K562 (cell line): ENCODE data around the gene TMEM191B. TPM values are rescaled to one million over a fixed set of nuclear protein-coding genes. Genes with fewer than 3 reads are reported as not detected.
"Not testable (repeated sequence)": the region's sequence is repeated elsewhere in the genome, so short reads cannot be mapped to it uniquely, and the experiment has no call there.

ENCODE experiments used
- ATAC-seq: fragments of 200-7000 bp; cut with Tn5 transposase; 3 replicates; pipeline ENCODE4 v1.9.1; 2020; ENCODE audit warnings: moderate library complexity
- Bru-seq: library from RNA; stranded (reverse); fragments of 400-500 nt; gene quantifications from one replicate; lab custom pipeline; 2021; lab: Mats Ljungman, UMichigan
- BruChase-seq, 2 experiments: library from RNA; stranded (reverse); fragments of 400-500 nt; gene quantifications; one replicate each; lab custom pipeline; 2021; lab: Mats Ljungman, UMichigan
- BruUV-seq: library from RNA; stranded (reverse); fragments of 400-500 nt; replicated peaks from 2 replicates; lab custom pipeline; 2021; lab: Mats Ljungman, UMichigan
- CTCF ChIA-PET: fragments of 300-600 bp; formaldehyde crosslinking; extraction: SDS; loops from one replicate; lab custom pipeline; 2021; ENCODE audit warnings: low intra/inter-chr PET ratio; lab: Yijun Ruan, JAX
- POLR2A ChIA-PET: fragments of 300-600, 350-650 bp; sonication (Branson Sonifier 250); formaldehyde crosslinking; extraction: SDS; loops from one replicate; lab custom pipeline; 2021; ENCODE audit warnings: antibody characterized with exemption, inconsistent platforms; lab: Yijun Ruan, JAX
- DNase-seq, 4 experiments: peaks; one replicate each; pipeline versions ENCODE4 v3.0.0 to v3.0.0-alpha.2; 2011 to 2018; ENCODE audit warnings: low spot score in 3 of 4, mixed read lengths in 3 of 4; ENCODE audit errors: extremely low read depth in 1 of 4
- FAIRE-seq: peaks from 2 replicates; lab custom pipeline; 2011; peaks lifted over from hg19 to GRCh38; lab: Jason Lieb, UNC
- H2AFZ ChIP-seq: 2 replicates; pipeline ENCODE4 v1.6.0; 2011; ENCODE audit warnings: low read depth, low read length, control low read depth, inconsistent platforms
- H3K27ac ChIP-seq: fragments of 200-600 bp; 3 replicates; pipeline ENCODE4 v1.8.0; 2011; ENCODE audit warnings: low read depth, mild to moderate bottlenecking, control low read depth, inconsistent platforms, low read length, moderate library complexity, mixed read lengths; ENCODE audit errors: extremely low read depth
- H3K27me3 ChIP-seq, 2 experiments: fragments of 300-600 bp in 1 of 2; 2 replicates in 1 of 2; 3 replicates in 1 of 2; pipeline versions ENCODE4 v1.6.0 to v1.8.0; 2011; ENCODE audit warnings: inconsistent platforms in 2 of 2, low read length in 2 of 2, mild to moderate bottlenecking in 1 of 2, mixed read lengths in 1 of 2, moderate library complexity in 1 of 2; ENCODE audit not compliant: control insufficient read depth in 2 of 2, insufficient read depth in 2 of 2
- H3K36me3 ChIP-seq: fragments of 300-600 bp; 3 replicates; pipeline ENCODE4 v1.8.0; 2011; ENCODE audit warnings: mild to moderate bottlenecking, low read length, inconsistent platforms; ENCODE audit not compliant: control insufficient read depth, insufficient read depth
- H3K4me1 ChIP-seq, 2 experiments: fragments of 200-600 bp in 1 of 2; replicated peaks in 1 of 2; 2 replicates in 1 of 2; 3 replicates in 1 of 2; pipeline versions ENCODE4 v1.5.1 to v1.8.0; 2011; ENCODE audit warnings: inconsistent platforms in 2 of 2, low read length in 2 of 2, mild to moderate bottlenecking in 1 of 2, mixed read lengths in 1 of 2, moderate library complexity in 1 of 2; ENCODE audit not compliant: control insufficient read depth in 2 of 2, insufficient read depth in 2 of 2
- H3K4me2 ChIP-seq: 2 replicates; pipeline ENCODE4 v1.6.1; 2011; ENCODE audit warnings: low read length, control low read depth, inconsistent platforms, mixed read lengths; ENCODE audit not compliant: insufficient read depth
- H3K4me3 ChIP-seq: fragments of 200-600 bp; sonication (generic), shearing (Covaris generic); 2 replicates; pipeline ENCODE4 v1.5.1; 2016; ENCODE audit warnings: control low read depth, inconsistent platforms
- H3K79me2 ChIP-seq: fragments of 200-600 bp; 3 replicates; pipeline ENCODE4 v1.8.0; 2011; ENCODE audit warnings: low read length, inconsistent platforms; ENCODE audit not compliant: control insufficient read depth, insufficient read depth
- H3K9ac ChIP-seq, 2 experiments: 2 replicates each; pipeline versions ENCODE4 v1.6.0 to v1.6.1; 2011; ENCODE audit warnings: low read depth in 2 of 2, low read length in 2 of 2, control low read depth in 1 of 2, inconsistent platforms in 1 of 2, mild to moderate bottlenecking in 1 of 2, mixed read lengths in 1 of 2; ENCODE audit not compliant: insufficient read depth in 1 of 2
- H3K9me1 ChIP-seq: one replicate; pipeline ENCODE4 v1.6.0; 2011; ENCODE audit warnings: inconsistent platforms, mild to moderate bottlenecking, low read length, moderate library complexity; ENCODE audit not compliant: control insufficient read depth, insufficient read depth
- H3K9me3 ChIP-seq: replicated peaks from 2 replicates; pipeline ENCODE4 v1.5.1; 2011; ENCODE audit warnings: low read depth, low read length, inconsistent platforms; ENCODE audit not compliant: control insufficient read depth, insufficient read depth
- H4K20me1 ChIP-seq: replicated peaks from 2 replicates; pipeline ENCODE4 v1.6.1; 2011; ENCODE audit warnings: low read length, inconsistent platforms, mixed read lengths; ENCODE audit not compliant: control insufficient read depth, insufficient read depth
- CC2D1A ChIP-seq: fragments of 450-650 bp; IDR thresholded peaks from 2 replicates; pipeline ENCODE4 v1.6.1; 2017; ENCODE audit warnings: mild to moderate bottlenecking
- CTBP1 ChIP-seq: fragments of 450-650 bp; IDR thresholded peaks from 2 replicates; pipeline ENCODE4 v1.6.1; 2016; ENCODE audit warnings: borderline replicate concordance
- L3MBTL2 ChIP-seq: fragments of 450-650 bp; IDR thresholded peaks from 2 replicates; pipeline ENCODE4 v1.6.1; 2016; ENCODE audit warnings: mild to moderate bottlenecking, moderate library complexity
- NRF1 ChIP-seq, 2 experiments: fragments of 450-650 bp; IDR thresholded peaks in 1 of 2; conservative IDR thresholded peaks in 1 of 2; 2 replicates each; pipeline ENCODE4 v1.6.1; 2014; ENCODE audit warnings: mild to moderate bottlenecking in 2 of 2
- ZBTB5 ChIP-seq: fragments of 450-650 bp; IDR thresholded peaks from 2 replicates; pipeline ENCODE4 v1.6.1; 2017; ENCODE audit warnings: antibody characterized with exemption
- WGBS: fragments of 100-300 bp; shearing (Covaris generic); methylation state at CpG from one replicate; pipeline ENCODE4 v1.1.6; 2016; ENCODE audit warnings: low coverage, mixed read lengths; ENCODE audit not compliant: insufficient coverage; ENCODE audit errors: missing lambda C conversion rate; 5-methylcytosine and 5-hydroxymethylcytosine counted together
- in situ Hi-C: fragments of 300-500 bp; cut with MboI; formaldehyde crosslinking; loops from 4 replicates; pipeline ENCODE4 v1.15.0; 2018; ENCODE audit warnings: inconsistent platforms, mixed read lengths
- intact Hi-C: fragments of 100-400 bp; cut with micrococcal nuclease; formaldehyde crosslinking; loops from 2 replicates; pipeline ENCODE4 v1.14.2; 2022
- long read RNA-seq, 3 experiments: library from polyadenylated mRNA in 2 of 3; library from RNA in 1 of 3; unstranded in 2 of 3; stranded (forward) in 1 of 3; transcript quantifications; one replicate each; pipeline ENCODE4 v2.0.0, GENCODE V29; 2019 to 2022
- polyA minus RNA-seq, 3 experiments: library from RNA; depleted of rRNA, polyadenylated mRNA; stranded (reverse); fragments of >200 nt; gene quantifications; 2 replicates each; pipeline ENCODE4 v1.2.3, GENCODE V29; 2011
- polyA plus RNA-seq, 8 experiments: library from polyadenylated mRNA; depleted of rRNA in 4 of 8; stranded (reverse) in 5 of 8; unstranded in 3 of 8; fragments of >200 nt; fragmentation: Nextera tagmentation in 2 of 8; fragmentation: Illumina TruSeq in 1 of 8; extraction: Ambion mirVana in 2 of 8; extraction: Trizol in 1 of 8; gene quantifications; 2 replicates each; pipeline versions ENCODE4 v1.2.1 to v1.2.3, GENCODE V29; 2011 to 2014; ENCODE audit warnings: inconsistent platforms in 1 of 8, missing spikeins in 1 of 8
- total RNA-seq, 7 experiments: library from RNA; depleted of rRNA in 6 of 7; stranded (reverse); fragments of >200 nt in 6 of 7; fragmentation: Illumina TruSeq in 2 of 7; extraction: Trizol in 2 of 7; gene quantifications; 2 replicates each; pipeline versions ENCODE4 v1.2.1 to v1.2.3, GENCODE V29; 2011 to 2021; ENCODE audit warnings: low replicate concordance in 1 of 7

Gene TMEM191B
- total RNA-seq (2011; cell fraction: chromatin; rRNA removed; ENCODE audit: low replicate concordance): 1.6 TPM in 1 of 2 replicates, not detected in the other
- total RNA-seq (2011; cell fraction: nucleolus; rRNA removed): 2.3 and 3.7 TPM in 2 replicates
- 0.88 and 2.1 TPM in 2 replicates for total RNA-seq (2011; cell fraction: nucleoplasm; rRNA removed)
- 1.2 and 3.8 TPM in 2 replicates for total RNA-seq (2014; rRNA removed)
- total RNA-seq (2014; rRNA removed; fragmentation: Illumina TruSeq; extraction: Trizol): not detected in 2 replicates
- total RNA-seq (2015; rRNA removed; fragmentation: Illumina TruSeq; extraction: Trizol): 0.65 TPM in 1 of 2 replicates, not detected in the other
- 3.9 and 5.3 TPM in 2 replicates for total RNA-seq (2021)
- polyA plus RNA-seq (2011; rRNA removed): 0.65 and 1.7 TPM in 2 replicates
- polyA plus RNA-seq (2011; cell fraction: cytosol; rRNA removed): 3.1 and 5.3 TPM in 2 replicates
- polyA plus RNA-seq (2011; cell fraction: nucleus; rRNA removed): 10.0 and 10.4 TPM in 2 replicates
- polyA plus RNA-seq (2012): 2.5 and 7.5 TPM in 2 replicates
- polyA plus RNA-seq (2014; fragmentation: Illumina TruSeq; extraction: Trizol): not detected in 2 replicates
- not detected for polyA plus RNA-seq (2014; fragmentation: Nextera tagmentation; extraction: Ambion mirVana)
- 0.61 and 1.8 TPM in 2 replicates for polyA plus RNA-seq (2014; rRNA removed)
- 0.24 TPM in 1 of 2 replicates, not detected in the other for polyA minus RNA-seq (2011; rRNA and poly(A)+ RNA removed)
- polyA minus RNA-seq (2011; cell fraction: cytosol; rRNA and poly(A)+ RNA removed): 6.0 TPM in 1 of 2 replicates, not detected in the other
- polyA minus RNA-seq (2011; cell fraction: nucleus; rRNA and poly(A)+ RNA removed): 0.54 and 1.9 TPM in 2 replicates
- Bru-seq, nascent RNA: percentile 2 among the genes with signal in this experiment
- percentile 18 among the genes with signal in this experiment for BruChase-seq, experiment 1, labeled RNA remaining after a 2-hour chase
- percentile 28 among the genes with signal in this experiment for BruChase-seq, experiment 2, labeled RNA remaining after a 6-hour chase
- long read RNA-seq, experiment 1: 0 reads
- long read RNA-seq, experiment 2, partial matches to known transcripts: 1 of 2 reads
- long read RNA-seq, experiment 2, other reads (novel, unspliced or antisense): 1 of 2 reads
- long read RNA-seq, experiment 3: 0 reads

- intact Hi-C loops, DNase-seq, H3K4me1 ChIP-seq, H2AFZ ChIP-seq, H3K79me2 ChIP-seq, H3K36me3 ChIP-seq, H4K20me1 ChIP-seq, BruUV-seq, H3K9ac ChIP-seq, H3K9me3 ChIP-seq, H3K27me3 ChIP-seq, POLR2A ChIA-PET, H3K9me1 ChIP-seq, CTCF ChIA-PET, H3K27ac ChIP-seq, H3K4me2 ChIP-seq, FAIRE-seq: not testable (repeated sequence)
- peak; percentile 40 for ATAC-seq
- peak within 1 kb of the TSS; percentile 33 for H3K4me3 ChIP-seq
- in situ Hi-C loops: loop anchor here (25.0 kb wide), 1 partner anchor 1884 kb away; no protein-coding TSS in a partner anchor
- TF ChIP-seq CC2D1A (0 out of 2 replicates have a peak, but pooled peaks have one; percentile 36), NRF1 (conservative IDR thresholded peaks at IDR 0.05 in 1 of 2, IDR thresholded peaks at IDR 0.05 in 1 of 2) (peak; percentile 82 to 84), ZBTB5 (peak; percentile 64; the same call in 1 of the 2 replicates), CTBP1 (0 out of 2 replicates have a peak, but pooled peaks have one; percentile 23), L3MBTL2 (0 out of 2 replicates have a peak, but pooled peaks have one; percentile 33)
- no CpG with 5 or more reads among the region's 65 CpGs for WGBS
These were observed at the start of gene TMEM191B for GRCh38 chr22:18527752-18528596. TMEM191B (plus strand) TSS chr22:18527802; CDS start chr22:18527981, 179 bp downstream.

DNA sequence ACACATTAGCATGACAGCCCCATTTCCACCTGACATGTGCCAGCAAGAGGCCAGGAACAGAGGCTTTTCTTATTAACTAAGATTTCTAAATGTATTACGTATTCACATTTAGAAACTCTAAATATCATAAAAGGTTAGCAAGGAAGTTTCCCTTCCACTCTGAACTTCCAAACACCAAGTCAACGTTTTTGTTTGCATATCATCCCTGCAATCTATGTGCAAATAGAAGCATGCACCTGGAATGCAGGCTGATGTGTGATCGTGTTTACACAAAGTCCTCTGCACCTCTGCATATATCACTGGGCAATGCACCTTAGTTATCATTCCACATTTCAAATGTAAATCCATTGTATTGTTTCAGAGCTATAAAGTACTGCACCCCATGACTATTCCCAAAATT lies 31.4 kb upstream of the TMEM191B start:
- H3K79me2 ChIP-seq, H3K9me3 ChIP-seq, H3K4me2 ChIP-seq, H3K9ac ChIP-seq, BruUV-seq, H3K9me1 ChIP-seq, intact Hi-C loops, POLR2A ChIA-PET, H3K27ac ChIP-seq, H4K20me1 ChIP-seq, CTCF ChIA-PET, in situ Hi-C loops, FAIRE-seq, H3K4me1 ChIP-seq, H3K4me3 ChIP-seq, ATAC-seq, H2AFZ ChIP-seq, DNase-seq, H3K27me3 ChIP-seq, H3K36me3 ChIP-seq: not testable (repeated sequence)
- no CpG with 5 or more reads among the region's 3 CpGs for WGBS
